ENCODE data around the gene TBC1D8.

- TF ChIP-seq TAF1 (IDR thresholded peaks at IDR 0.05; ENCODE audit: borderline replicate concordance, low read depth, low read length) (no peak), POLR2A (IDR thresholded peaks at IDR 0.05; ENCODE audit: low read depth, low read length) (no peak)
Observed at GRCh38 chr2:101197814-101198213, 46.6 kb upstream of the TBC1D8 start.
